OCI-LY7 (cell line): ENCODE measurements around the gene RHO.

Source experiments
- CTCF ChIP-seq: fragments of 200-600 bp; sonication (generic); conservative IDR thresholded peaks from 2 replicates; pipeline ENCODE4 v1.5.1; 2014; ENCODE audit warnings: mild to moderate bottlenecking, antibody characterized with exemption, low read length, moderate library complexity, mixed read lengths
- EZH2phosphoT487 ChIP-seq: fragments of 200-600 bp; sonication (generic); IDR thresholded peaks from 2 replicates; pipeline ENCODE4 v1.6.1; 2018; ENCODE audit warnings: low read depth, borderline replicate concordance, mild to moderate bottlenecking, mixed run types, antibody characterized with exemption, low read length, moderate library complexity, mixed read lengths

DNA sequence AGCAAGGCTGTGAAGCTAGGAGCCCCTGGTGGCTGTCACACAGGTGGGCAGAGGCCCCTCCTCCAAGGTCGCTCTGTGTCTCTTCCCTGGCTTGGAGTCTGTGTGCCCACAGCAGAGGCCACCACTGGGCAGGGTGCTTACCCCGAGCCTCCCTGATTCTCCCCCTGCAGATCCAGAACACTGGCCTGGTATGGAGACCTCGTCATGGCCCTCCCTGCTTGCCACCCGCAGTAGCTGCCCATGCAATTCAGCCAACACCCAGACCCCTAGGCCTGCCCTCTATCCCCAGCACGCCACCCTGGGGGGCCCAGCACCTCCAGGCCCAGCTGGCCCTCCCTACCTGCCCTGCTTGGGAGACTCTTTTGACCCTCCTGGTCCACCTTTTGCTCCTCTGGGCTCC lies 5.5 kb upstream of the RHO start:
- no peak for TF ChIP-seq CTCF
- no peak for TF ChIP-seq EZH2phosphoT487
